Neuronal stem cell (in vitro differentiated cells): ENCODE results near the gene RANBP3L.
"Not testable (repeated sequence)": the region's sequence is repeated elsewhere in the genome, so short reads cannot be mapped to it uniquely, and the experiment has no call there.

Source experiments
- DNase-seq: peaks from one replicate; pipeline ENCODE4 v3.0.0-alpha.2; 2013; ENCODE audit warnings: low spot score
- H2AFZ ChIP-seq: one replicate; pipeline ENCODE4 v1.6.1; 2013; ENCODE audit warnings: mild to moderate bottlenecking, low read length, inconsistent platforms
- H2AK5ac ChIP-seq: 2 replicates; pipeline ENCODE4 v1.6.1; 2013; ENCODE audit warnings: low read depth, mild to moderate bottlenecking, inconsistent platforms, low read length, moderate library complexity, mixed read lengths
- H2BK120ac ChIP-seq: 2 replicates; pipeline ENCODE4 v1.6.1; 2013; ENCODE audit warnings: low read depth, mild to moderate bottlenecking, inconsistent platforms, low read length, moderate library complexity, mixed read lengths
- H2BK12ac ChIP-seq: one replicate; pipeline ENCODE4 v1.6.1; 2013; ENCODE audit warnings: low read length, inconsistent platforms
- H2BK15ac ChIP-seq: 2 replicates; pipeline ENCODE4 v1.6.1; 2013; ENCODE audit warnings: mild to moderate bottlenecking, low read length, inconsistent platforms, mixed read lengths
- H2BK5ac ChIP-seq: one replicate; pipeline ENCODE4 v1.6.1; 2013; ENCODE audit warnings: inconsistent platforms, mild to moderate bottlenecking, low read length, moderate library complexity
- H3K14ac ChIP-seq: one replicate; pipeline ENCODE4 v1.6.1; 2013; ENCODE audit warnings: low read length, inconsistent platforms
- H3K18ac ChIP-seq: 2 replicates; pipeline ENCODE4 v1.6.1; 2013; ENCODE audit warnings: low read length, inconsistent platforms
- H3K23ac ChIP-seq: 2 replicates; pipeline ENCODE4 v1.6.1; 2013; ENCODE audit warnings: low read depth, mild to moderate bottlenecking, mixed read lengths, low read length, inconsistent platforms; ENCODE audit not compliant: poor library complexity
- H3K27ac ChIP-seq: replicated peaks from 3 replicates; pipeline ENCODE4 v1.5.1; 2013; ENCODE audit warnings: low read length, inconsistent platforms
- H3K27me3 ChIP-seq, 3 experiments: 2 replicates each; pipeline ENCODE4 v1.6.1; 2013; ENCODE audit warnings: low read length in 3 of 3, mild to moderate bottlenecking in 2 of 3, inconsistent platforms in 1 of 3, low read depth in 1 of 3, mixed read lengths in 1 of 3, moderate library complexity in 1 of 3; ENCODE audit not compliant: control insufficient read depth in 3 of 3, insufficient read depth in 3 of 3
- H3K36me3 ChIP-seq, 2 donors: replicated peaks in 1 of 2; 2 replicates each; pipeline ENCODE4 v1.6.1; 2013; ENCODE audit warnings: low read length in 2 of 2; ENCODE audit not compliant: control insufficient read depth in 2 of 2, insufficient read depth in 2 of 2
- H3K4ac ChIP-seq: 2 replicates; pipeline ENCODE4 v1.6.1; 2013; ENCODE audit warnings: inconsistent platforms, mild to moderate bottlenecking, low read length, moderate library complexity
- H3K4me1 ChIP-seq, 2 donors: 1 replicate in 1 of 2; 2 replicates in 1 of 2; pipeline ENCODE4 v1.6.1; 2013; ENCODE audit warnings: low read length in 2 of 2, low read depth in 1 of 2; ENCODE audit not compliant: control insufficient read depth in 2 of 2, insufficient read depth in 1 of 2
- H3K4me2 ChIP-seq: one replicate; pipeline ENCODE4 v1.6.1; 2013; ENCODE audit warnings: mild to moderate bottlenecking, low read length, inconsistent platforms; ENCODE audit not compliant: insufficient read depth, poor library complexity, severe bottlenecking
- H3K4me3 ChIP-seq, 2 donors: 2 replicates each; pipeline ENCODE4 v1.5.1; 2013; ENCODE audit warnings: low read length in 2 of 2, mild to moderate bottlenecking in 2 of 2, inconsistent platforms in 1 of 2, moderate library complexity in 1 of 2
- H3K79me1 ChIP-seq: one replicate; pipeline ENCODE4 v1.6.1; 2013; ENCODE audit warnings: low read depth, mild to moderate bottlenecking, inconsistent platforms, low read length, moderate library complexity
- H3K9ac ChIP-seq: one replicate; pipeline ENCODE4 v1.6.1; 2013; ENCODE audit warnings: mild to moderate bottlenecking, low read depth, low read length, inconsistent platforms; ENCODE audit not compliant: poor library complexity
- H3K9me3 ChIP-seq, 2 donors: replicated peaks in 1 of 2; 2 replicates each; pipeline versions ENCODE3 to v1.6.1; 2013; ENCODE audit warnings: low read length in 2 of 2, mild to moderate bottlenecking in 2 of 2, inconsistent platforms in 1 of 2, low read depth in 1 of 2, mixed read lengths in 1 of 2, moderate library complexity in 1 of 2; ENCODE audit not compliant: control insufficient read depth in 2 of 2, insufficient read depth in 1 of 2
- H4K8ac ChIP-seq: one replicate; pipeline ENCODE4 v1.6.1; 2013; ENCODE audit warnings: low read depth, mild to moderate bottlenecking, inconsistent platforms, low read length, moderate library complexity
- H4K91ac ChIP-seq: one replicate; pipeline ENCODE4 v1.6.1; 2013; ENCODE audit warnings: low read length, low read depth, mild to moderate bottlenecking, inconsistent platforms; ENCODE audit not compliant: poor library complexity
- WGBS, 2 donors: extraction: QIAGEN DNeasy Blood & Tissue Kit; methylation state at CpG; one replicate each; pipeline ENCODE4 v1.1.7; 2013; ENCODE audit warnings: missing lambda C conversion rate in 2 of 2, mixed read lengths in 1 of 2; ENCODE audit not compliant: insufficient read length in 2 of 2, insufficient replicate concordance in 1 of 2; ENCODE audit errors: extremely low coverage in 2 of 2; 5-methylcytosine and 5-hydroxymethylcytosine counted together

RANBP3L gene

GRCh38 chr5:36337597-36337996 is 35.9 kb upstream of the RANBP3L start:
- Histone ChIP-seq H2BK12ac (no peak overlapping the region), H3K79me1 (no peaks in the 10 kb centered on the region), H3K23ac (no peak overlapping the region), H2BK120ac (no peak overlapping the region), H3K9me3 (peaks cover 0 to 2% of the 10 kb centered on the region in 2 donors), H2BK5ac (no peak overlapping the region), H3K14ac (no peak overlapping the region), H3K4me2 (no peak overlapping the region), H4K91ac (no peak overlapping the region), H3K4ac (no peak overlapping the region), H3K18ac (no peak overlapping the region), H2BK15ac (no peak overlapping the region), H3K36me3 (no peaks in the 10 kb centered on the region), H2AK5ac (no peak overlapping the region), H3K4me3 (no peak overlapping the region), H3K4me1 (peaks cover 0 to 3% of the 10 kb centered on the region in 2 donors), H3K27ac (no peak overlapping the region), H4K8ac (no peak overlapping the region), H3K9ac (no peak overlapping the region), H2AFZ (no peak overlapping the region), H3K27me3 (no peaks in the 10 kb centered on the region)
- WGBS, 2 donors = no CpG with 5 or more reads among the region's 1 CpG
- no peak for DNase-seq

- DNase-seq = no peak
- no peak overlapping the region for H2BK5ac ChIP-seq
- H3K4me3 ChIP-seq = no peak overlapping the region
- H3K4me2 ChIP-seq = no peak overlapping the region
- peaks cover 0 to 2% of the 10 kb centered on the region in 2 donors for H3K4me1 ChIP-seq
- H2BK12ac ChIP-seq = no peak overlapping the region
- no peaks in the 10 kb centered on the region for H3K79me1 ChIP-seq
- H3K14ac ChIP-seq = no peak overlapping the region
- no peak overlapping the region for H4K91ac ChIP-seq
- H3K4ac ChIP-seq = no peak overlapping the region
- H3K9ac ChIP-seq = no peak overlapping the region
- H3K27ac ChIP-seq = no peak overlapping the region
- H2BK15ac ChIP-seq = no peak overlapping the region
- H2BK120ac ChIP-seq = no peak overlapping the region
- peaks cover 0 to 2% of the 10 kb centered on the region in 2 donors for H3K9me3 ChIP-seq
- H4K8ac ChIP-seq = no peak overlapping the region
- no peak overlapping the region for H3K18ac ChIP-seq
- H3K27me3 ChIP-seq = no peaks in the 10 kb centered on the region
- H2AFZ ChIP-seq = no peak overlapping the region
- no peak overlapping the region for H2AK5ac ChIP-seq
- H3K36me3 ChIP-seq = no peaks in the 10 kb centered on the region
- WGBS, 2 donors = no CpG with 5 or more reads among the region's 5 CpGs
- no peak overlapping the region for H3K23ac ChIP-seq
Observed at GRCh38 chr5:36334315-36334714, 32.6 kb upstream of the RANBP3L start.

- H3K9me3 ChIP-seq, H4K8ac ChIP-seq, H3K36me3 ChIP-seq, H2BK12ac ChIP-seq, H3K9ac ChIP-seq, H3K4me3 ChIP-seq, H3K14ac ChIP-seq, H2AFZ ChIP-seq, H2BK15ac ChIP-seq, H3K4me2 ChIP-seq, H3K27me3 ChIP-seq, H2BK5ac ChIP-seq, H3K18ac ChIP-seq, H3K23ac ChIP-seq, H3K79me1 ChIP-seq, H3K4ac ChIP-seq, H4K91ac ChIP-seq, H3K27ac ChIP-seq, H2BK120ac ChIP-seq, H2AK5ac ChIP-seq, DNase-seq, H3K4me1 ChIP-seq: not testable (repeated sequence)
- no CpG with 5 or more reads among the region's 13 CpGs for WGBS, 2 donors
Observed at GRCh38 chr5:36332720-36333119, 31.0 kb upstream of the RANBP3L start.

GRCh38 chr5:36325196-36325595 is 23.5 kb upstream of the RANBP3L start:
- Histone ChIP-seq H3K14ac (no peak overlapping the region), H2AK5ac (no peak overlapping the region), H3K4me1 (no peaks in the 10 kb centered on the region), H2BK15ac (no peak overlapping the region), H3K4me2 (no peak overlapping the region), H4K8ac (no peak overlapping the region), H3K36me3 (no peaks in the 10 kb centered on the region), H3K79me1 (no peaks in the 10 kb centered on the region), H3K9me3 (no peaks in the 10 kb centered on the region), H3K27me3 (peaks cover 0 to 10% (median 0%) of the 10 kb centered on the region in 3 experiments), H2BK5ac (no peak overlapping the region), H2AFZ (no peak overlapping the region), H3K18ac (no peak overlapping the region), H3K4ac (no peak overlapping the region), H3K27ac (no peak overlapping the region), H2BK12ac (no peak overlapping the region), H2BK120ac (no peak overlapping the region), H3K4me3 (no peak overlapping the region), H4K91ac (no peak overlapping the region), H3K23ac (no peak overlapping the region), H3K9ac (no peak overlapping the region)
- DNase-seq = no peak
